Measurements from ENCODE around the gene SURF2.

The SURF2 gene

GRCh38 chr9:133339641-133340040 lies 16.7 kb upstream of the SURF2 start:
- DNase-seq = no peak

- no peak for DNase-seq
Measured at GRCh38 chr9:133340256-133340655, 16.1 kb upstream of the SURF2 start.

- DNase-seq = no peak
Measured at GRCh38 chr9:133340916-133341315, 15.4 kb upstream of the SURF2 start.

GRCh38 chr9:133341369-133342068 lies 14.8 kb upstream of the SURF2 start:
- DNase-seq = no peak

- DNase-seq = no peak
Measured at GRCh38 chr9:133342069-133342406, 14.3 kb upstream of the SURF2 start.

- no peak for DNase-seq
Measured at GRCh38 chr9:133342570-133342969, 13.8 kb upstream of the SURF2 start.

GRCh38 chr9:133344071-133344470 lies 12.3 kb upstream of the SURF2 start:
- no peak for DNase-seq

GRCh38 chr9:133344979-133345378 lies 11.4 kb upstream of the SURF2 start:
- DNase-seq = no peak

- no peak for DNase-seq
Measured at GRCh38 chr9:133345596-133345995, 10.8 kb upstream of the SURF2 start.

DNA sequence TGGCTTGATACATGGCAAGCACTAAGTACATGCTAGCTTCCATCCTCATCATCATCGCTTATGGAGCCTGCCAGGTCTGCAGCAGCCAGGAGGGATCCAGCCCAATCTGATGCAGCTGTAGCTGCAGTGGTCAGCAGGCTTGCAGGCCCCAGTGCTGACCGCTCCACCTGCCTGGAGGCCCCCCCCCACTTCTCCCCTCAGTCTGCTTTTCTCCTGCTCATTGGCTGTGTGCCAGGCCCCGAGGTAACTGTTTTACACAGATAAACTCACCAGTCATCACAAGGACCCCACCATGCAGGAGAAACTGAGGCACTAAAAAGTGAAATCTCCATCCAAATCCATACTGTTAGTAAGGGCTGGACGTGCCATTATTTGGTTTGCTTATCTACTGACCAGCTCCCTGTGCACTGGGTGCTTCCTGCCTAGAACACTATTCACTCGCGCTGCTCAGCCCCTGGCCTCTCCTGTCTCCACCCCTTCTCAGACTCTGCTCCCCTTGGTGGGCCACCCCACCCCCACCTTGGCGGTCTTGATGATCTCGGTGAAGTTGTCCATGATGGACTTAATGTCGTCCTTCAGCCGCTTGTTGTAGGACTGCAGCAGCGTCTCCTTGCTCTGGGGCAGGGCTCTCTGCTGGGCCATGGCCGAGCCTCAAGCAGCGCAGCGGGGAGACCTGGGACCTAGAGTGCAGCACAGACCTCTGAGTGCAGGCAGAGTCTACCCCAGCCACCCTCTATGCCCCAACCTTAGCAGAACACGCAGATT lies 10.1 kb upstream of the SURF2 start:
- DNase-seq = no peak

DNA sequence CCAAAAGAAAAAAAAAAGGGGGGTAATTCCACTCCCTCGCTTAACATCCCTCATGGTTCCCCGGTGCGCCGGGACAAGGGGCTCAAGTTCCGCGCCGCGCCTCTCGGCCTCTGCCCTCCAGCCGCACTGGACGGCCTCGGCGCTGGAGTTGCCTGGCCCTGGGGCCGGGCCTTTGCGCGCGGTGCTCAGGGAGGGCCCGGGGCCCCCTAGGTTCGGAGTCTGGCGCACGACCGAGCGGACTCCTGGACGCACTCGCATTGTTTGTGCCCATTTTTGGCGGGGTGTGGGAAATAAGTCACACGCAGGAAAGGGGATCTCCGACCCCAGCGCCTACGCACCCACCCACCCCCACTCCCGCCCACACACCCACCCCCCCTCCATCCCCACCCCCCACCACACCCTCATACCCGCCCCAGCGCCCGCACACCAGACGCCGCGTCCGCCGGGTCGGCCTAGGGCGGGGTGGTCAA lies 8.8 kb upstream of the SURF2 start:
- peak; percentile 17 for DNase-seq

DNA sequence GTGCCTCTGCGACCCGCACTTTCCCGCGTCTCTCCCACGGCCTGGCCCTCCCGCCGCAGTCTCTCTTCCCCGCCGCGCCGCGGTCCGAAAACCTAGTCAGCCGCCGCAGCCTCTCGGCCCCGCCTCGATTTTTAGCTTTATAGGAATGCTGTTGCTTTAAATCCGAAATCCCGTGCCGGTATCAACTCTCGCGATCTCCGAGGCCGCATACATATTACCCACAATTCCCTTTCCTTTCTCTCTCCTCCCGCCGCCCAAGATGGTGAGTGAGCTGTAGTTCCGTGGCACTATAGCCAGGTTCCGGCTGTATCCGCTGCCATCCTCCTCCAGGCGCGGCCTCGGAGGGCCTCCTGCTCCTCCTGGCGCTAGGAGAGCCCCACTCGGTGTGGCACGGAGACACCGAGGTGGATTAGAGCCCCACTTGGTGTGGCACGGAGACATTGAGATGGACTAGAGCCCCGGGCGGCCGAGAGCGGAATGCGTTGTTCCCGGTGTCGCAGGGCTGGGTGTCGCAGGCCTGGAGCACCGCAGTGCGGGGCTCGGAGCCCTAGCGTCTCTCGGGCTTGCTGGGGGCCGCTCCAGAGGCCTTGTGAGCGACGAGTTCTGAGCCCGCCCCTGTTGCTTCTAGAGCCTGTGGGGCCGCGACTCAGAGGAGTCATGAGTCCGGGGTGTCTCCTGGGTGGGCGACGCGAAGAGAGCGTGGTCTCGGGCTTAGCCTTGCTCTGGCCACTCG lies 8.2 kb upstream of the SURF2 start, which contains the start of the genes MED22 and RPL7A:
TSS of gene MED22 (minus strand) at position 147 of the 733 bp plus-strand sequence. CDS start 1,469 bp downstream, outside the sequence.
TSS of gene RPL7A (plus strand) at position 234 of the 733 bp plus-strand sequence. CDS start at position 260, 26 bp downstream.
- peak; percentile 93 for DNase-seq

GRCh38 chr9:133348718-133349573 lies 7.4 kb upstream of the SURF2 start:
- no peak for DNase-seq

DNA sequence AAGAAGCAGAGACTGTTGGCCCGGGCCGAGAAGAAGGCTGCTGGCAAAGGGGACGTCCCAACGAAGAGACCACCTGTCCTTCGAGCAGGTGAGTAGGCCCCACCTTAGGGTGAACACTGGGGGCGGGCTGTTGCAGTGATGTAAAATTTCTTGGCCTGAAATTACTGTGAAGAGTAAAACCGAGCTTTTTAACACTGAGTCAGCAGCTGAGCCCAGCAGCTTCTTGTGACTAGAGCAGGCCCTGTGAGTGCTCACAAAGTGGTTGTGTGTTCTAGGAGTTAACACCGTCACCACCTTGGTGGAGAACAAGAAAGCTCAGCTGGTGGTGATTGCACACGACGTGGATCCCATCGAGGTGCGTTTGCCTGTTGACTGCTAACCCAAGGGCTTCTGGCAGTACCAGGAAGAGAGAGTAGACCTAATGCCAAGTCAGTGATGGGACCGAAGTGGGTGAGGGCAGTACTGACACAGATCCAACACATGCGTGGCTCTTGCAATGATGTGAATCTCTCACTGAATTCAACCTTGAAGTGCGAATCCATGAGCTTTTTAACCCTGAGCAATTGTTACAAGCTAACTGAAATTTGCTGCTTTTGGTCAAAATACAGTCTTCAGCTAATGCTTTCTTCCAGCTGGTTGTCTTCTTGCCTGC lies 6.3 kb upstream of the SURF2 start:
- DNase-seq = no peak

- DNase-seq = no peak
Measured at GRCh38 chr9:133351526-133351907, 4.8 kb upstream of the SURF2 start.

DNA sequence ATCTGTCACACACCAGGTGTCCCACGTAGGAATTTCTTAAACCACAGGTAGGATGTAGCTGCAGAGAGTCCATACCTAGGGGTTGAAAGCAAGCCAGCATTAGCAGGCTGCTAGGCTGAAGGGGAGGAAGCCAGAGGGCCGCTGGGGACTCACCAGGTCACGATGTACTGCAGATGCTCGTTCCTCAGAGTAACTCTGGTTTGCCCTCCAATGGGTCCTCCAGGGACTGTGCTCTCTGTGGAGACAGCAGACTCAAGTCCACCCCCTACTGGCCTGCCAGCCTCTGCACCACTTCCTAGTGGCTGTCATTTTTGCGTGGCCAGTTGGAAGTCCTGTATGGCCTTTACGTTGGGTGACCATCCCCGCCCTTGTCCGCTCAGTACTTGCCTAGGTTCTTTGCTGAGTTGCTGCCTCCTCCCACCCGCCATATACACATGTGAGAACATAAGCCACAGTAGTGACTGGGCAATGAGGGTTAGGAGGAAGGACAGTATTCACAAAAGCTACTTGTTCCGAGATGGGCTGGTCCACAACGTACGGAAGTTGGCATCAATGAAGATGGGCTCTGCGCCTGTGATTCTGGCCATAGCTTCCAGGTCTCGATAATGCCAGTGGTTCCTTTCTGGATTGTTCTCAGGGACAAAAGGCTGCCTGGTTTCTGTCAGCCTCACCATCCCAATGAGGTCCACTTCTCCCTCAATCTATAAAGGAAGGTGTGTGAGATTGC lies 4.3 kb upstream of the SURF2 start:
- DNase-seq = no peak

- DNase-seq = no peak
Measured at GRCh38 chr9:133352635-133353340, 3.6 kb upstream of the SURF2 start.

DNA sequence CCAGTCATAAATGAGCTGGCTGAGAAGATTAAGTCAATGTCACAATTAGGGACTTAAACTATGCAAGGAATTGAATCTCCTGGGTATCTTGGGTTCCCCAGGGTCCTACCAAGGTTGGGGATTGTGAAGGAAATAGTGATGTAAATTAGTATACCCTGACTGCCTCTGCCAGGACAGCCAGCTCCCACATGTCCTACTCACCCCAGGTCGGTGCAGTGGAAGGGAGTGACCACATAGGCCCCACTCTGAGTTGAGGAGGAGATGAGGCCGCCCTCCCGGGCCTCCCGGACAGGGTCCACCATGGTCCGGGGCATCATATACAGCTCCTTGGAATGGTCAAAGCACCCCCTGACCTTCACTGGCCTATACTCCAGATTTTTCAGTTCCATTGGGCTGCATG lies 2.8 kb upstream of the SURF2 start:
- DNase-seq = no peak

- DNase-seq = no peak
Measured at GRCh38 chr9:133354766-133355165, 1.6 kb upstream of the SURF2 start.

GRCh38 chr9:133355881-133356357 lies 431 bp upstream of the SURF2 start:
- DNase-seq = no peak

GRCh38 chr9:133357656-133358055 lies 1.3 kb downstream of the SURF2 start:
- DNase-seq = no peak

Measured in NCI-H1105 treated with DMSO at 0.1 percent for 48 hours (cell line).